Lung (tissue), 12 donors: ENCODE measurements around the gene FANCD2OS. TPM values are rescaled to one million over a fixed set of nuclear protein-coding genes. Genes with fewer than 3 reads are reported as not detected.

ENCODE experiments used
- ATAC-seq: fragments of 200-7000 bp; cut with Tn5 transposase; one replicate; pipeline ENCODE4 v1.9.1; 2020; ENCODE audit warnings: moderate number of reproducible peaks; ENCODE audit not compliant: insufficient read depth, low FRiP score
- DNase-seq, 3 donors: peaks; one replicate each; pipeline ENCODE4 v3.0.0-alpha.2; 2013 to 2017
- H3K27ac ChIP-seq, 2 donors: one replicate each; pipeline ENCODE4 v1.5.1; 2013; ENCODE audit warnings: mild to moderate bottlenecking in 2 of 2, moderate library complexity in 2 of 2, control low read depth in 1 of 2, inconsistent platforms in 1 of 2, low read depth in 1 of 2, low read length in 1 of 2
- H3K27me3 ChIP-seq, 3 donors: one replicate each; pipeline ENCODE4 v1.5.1; 2013; ENCODE audit warnings: low read length in 2 of 3; ENCODE audit not compliant: control insufficient read depth in 3 of 3, insufficient read depth in 3 of 3
- H3K36me3 ChIP-seq, 4 donors: one replicate each; pipeline ENCODE4 v1.5.1; 2013; ENCODE audit warnings: low read length in 4 of 4, mild to moderate bottlenecking in 1 of 4, moderate library complexity in 1 of 4; ENCODE audit not compliant: control insufficient read depth in 4 of 4, insufficient read depth in 4 of 4
- H3K4me1 ChIP-seq, 5 donors: one replicate each; pipeline ENCODE4 v1.5.1; 2013; ENCODE audit warnings: low read length in 5 of 5, mild to moderate bottlenecking in 2 of 5, moderate library complexity in 1 of 5; ENCODE audit not compliant: control insufficient read depth in 5 of 5, insufficient read depth in 5 of 5
- H3K4me3 ChIP-seq: one replicate; pipeline ENCODE4 v1.5.1; 2013; ENCODE audit warnings: mild to moderate bottlenecking, control low read depth, moderate library complexity
- H3K9ac ChIP-seq, 2 donors: one replicate each; pipeline ENCODE4 v1.5.1; 2013; ENCODE audit warnings: low read length in 2 of 2, control low read depth in 1 of 2; ENCODE audit not compliant: insufficient read depth in 1 of 2
- H3K9me3 ChIP-seq, 4 donors: one replicate each; pipeline ENCODE4 v1.5.1; 2013; ENCODE audit warnings: low read length in 3 of 4, mild to moderate bottlenecking in 1 of 4, moderate library complexity in 1 of 4; ENCODE audit not compliant: control insufficient read depth in 4 of 4, insufficient read depth in 3 of 4
- CTCF ChIP-seq: IDR thresholded peaks from 2 replicates; pipeline ENCODE4 v1.5.1; 2012; ENCODE audit warnings: mild to moderate bottlenecking; ENCODE audit errors: control extremely low read depth, extremely low read depth
- WGBS, 2 donors: extraction: QIAGEN DNeasy Blood & Tissue Kit; methylation state at CpG; one replicate each; pipeline ENCODE4 v1.1.7; 2013; 5-methylcytosine and 5-hydroxymethylcytosine counted together
- polyA plus RNA-seq, 2 donors: library from polyadenylated mRNA; stranded (reverse); fragments of 200-250 nt; gene quantifications; one replicate each; pipeline ENCODE4 v1.2.1, GENCODE V29; 2013
- total RNA-seq, 2 donors: library from RNA; depleted of rRNA in 1 of 2; stranded (reverse); fragments of >200 nt in 1 of 2; gene quantifications; one replicate each; pipeline ENCODE4 v1.2.1, GENCODE V29; 2014 to 2021
- donor health status: control.
- donor health status: control.
- donor health status: Bipolar disorder and iron deficiency.
- donor health status: healthy.
- donor health status: DM: yes; HTN: yes; CAD: no.

The FANCD2OS gene
- total and polyA plus RNA-seq, 4 donors: not detected

- no peaks in the 10 kb centered on the region for H3K36me3 ChIP-seq
- no peak for DNase-seq
- no peaks in the 10 kb centered on the region for H3K27me3 ChIP-seq
- no peaks in the 10 kb centered on the region for H3K4me1 ChIP-seq
- no peak overlapping the region for H3K4me3 ChIP-seq
- no peak for ATAC-seq
- H3K9me3 ChIP-seq: no peaks in the 10 kb centered on the region
- H3K9ac ChIP-seq: no peak overlapping the region
- TF ChIP-seq CTCF: no peak
- 98 to 99% methylated on average over 4 of the region's 4 CpGs for WGBS, 2 donors
- no peak overlapping the region for H3K27ac ChIP-seq
Measured at GRCh38 chr3:10055097-10055496, 53.0 kb downstream of the FANCD2OS start.

Other genes starting within 250 kb of the FANCD2OS start
- not detected for gene CIDEC, start 228.0 kb downstream of the FANCD2OS start, total RNA-seq
- under 1 TPM in 1 of 2 donors, not detected in 1; 0.08 TPM for gene CIDEC, start 228.0 kb downstream of the FANCD2OS start, polyA plus RNA-seq
- 10 to 100 TPM; 20.7 to 28.7 TPM for gene JAGN1, start 217.6 kb downstream of the FANCD2OS start, total RNA-seq
- gene JAGN1, start 217.6 kb downstream of the FANCD2OS start, polyA plus RNA-seq: 10 to 100 TPM; 41.0 to 43.7 TPM
- 10 to 100 TPM; 11.3 to 22.9 TPM for gene IL17RE, start 205.4 kb downstream of the FANCD2OS start, total RNA-seq
- gene IL17RE, start 205.4 kb downstream of the FANCD2OS start, polyA plus RNA-seq: 10 to 100 TPM in 1 of 2 donors, 1 to 10 TPM in 1; 7.0 to 26.1 TPM
- 10 to 100 TPM; 31.7 to 35.4 TPM for gene IL17RC, start 191.2 kb downstream of the FANCD2OS start, total RNA-seq
- gene IL17RC, start 191.2 kb downstream of the FANCD2OS start, polyA plus RNA-seq: 10 to 100 TPM; 20.5 to 39.8 TPM
- gene CRELD1, start 174.4 kb downstream of the FANCD2OS start, total RNA-seq: 10 to 100 TPM; 37.7 to 60.1 TPM
- 10 to 100 TPM; 28.0 to 45.7 TPM for gene CRELD1, start 174.4 kb downstream of the FANCD2OS start, polyA plus RNA-seq
- gene PRRT3, start 155.8 kb downstream of the FANCD2OS start, total RNA-seq: 1 to 10 TPM; 2.1 to 5.2 TPM
- 1 to 10 TPM; 1.1 to 1.5 TPM for gene PRRT3, start 155.8 kb downstream of the FANCD2OS start, polyA plus RNA-seq
- gene EMC3, start 121.4 kb downstream of the FANCD2OS start, total RNA-seq: 10 to 100 TPM; 64.2 to 82.5 TPM
- gene EMC3, start 121.4 kb downstream of the FANCD2OS start, polyA plus RNA-seq: 100 to 1,000 TPM in 1 of 2 donors, 10 to 100 TPM in 1; 51.9 to 116 TPM
- 1 to 10 TPM; 5.8 to 8.6 TPM for gene FANCD2, start 81.8 kb downstream of the FANCD2OS start, total RNA-seq
- gene FANCD2, start 81.8 kb downstream of the FANCD2OS start, polyA plus RNA-seq: 1 to 10 TPM; 2.9 to 3.0 TPM
- gene BRK1, start 7.4 kb upstream of the FANCD2OS start, total RNA-seq: 100 to 1,000 TPM; 108 to 112 TPM
- gene BRK1, start 7.4 kb upstream of the FANCD2OS start, polyA plus RNA-seq: 100 to 1,000 TPM; 136 to 184 TPM
- gene VHL, start 33.5 kb upstream of the FANCD2OS start, total RNA-seq: 10 to 100 TPM; 31.0 to 66.2 TPM
- 10 to 100 TPM; 26.8 to 30.3 TPM for gene VHL, start 33.5 kb upstream of the FANCD2OS start, polyA plus RNA-seq
- 10 to 100 TPM in 1 of 2 donors, 1 to 10 TPM in 1; 6.8 to 13.2 TPM for gene IRAK2, start 56.7 kb upstream of the FANCD2OS start, total RNA-seq
- 10 to 100 TPM in 1 of 2 donors, 1 to 10 TPM in 1; 2.9 to 33.1 TPM for gene IRAK2, start 56.7 kb upstream of the FANCD2OS start, polyA plus RNA-seq
- 10 to 100 TPM; 26.5 to 32.9 TPM for gene TATDN2, start 140.2 kb upstream of the FANCD2OS start, total RNA-seq
- gene TATDN2, start 140.2 kb upstream of the FANCD2OS start, polyA plus RNA-seq: 10 to 100 TPM; 12.0 to 21.1 TPM
- 10 to 100 TPM in 1 of 2 donors, 1 to 10 TPM in 1; 7.6 to 28.2 TPM for gene GHRL, start 184.7 kb upstream of the FANCD2OS start, total RNA-seq
- gene GHRL, start 184.7 kb upstream of the FANCD2OS start, polyA plus RNA-seq: 10 to 100 TPM in 1 of 2 donors, 1 to 10 TPM in 1; 5.4 to 13.7 TPM
- 100 to 1,000 TPM; 103 to 129 TPM for gene SEC13, start 212.9 kb upstream of the FANCD2OS start, total RNA-seq
- 100 to 1,000 TPM in 1 of 2 donors, 10 to 100 TPM in 1; 99.9 to 170 TPM for gene SEC13, start 212.9 kb upstream of the FANCD2OS start, polyA plus RNA-seq